Activated CD8-positive, alpha-beta T cell treated with anti-CD3 and anti-CD28 coated beads, Interleukin-2, amount 10 ng/mL, durations not matched to agents 7 days and 5 days (primary cell): ENCODE results near the gene PLXNA4. TPM values are rescaled to one million over a fixed set of nuclear protein-coding genes. Genes with fewer than 3 reads are reported as not detected.

ENCODE experiments used
- ATAC-seq: fragments of 150-1000 bp; cut with Tn5 transposase; one replicate; pipeline ENCODE4 v1.10.0; 2021; ENCODE audit warnings: moderate library complexity
- CTCF ChIA-PET: fragments of 350-600 bp; sonication (Branson Sonifier 250); formaldehyde crosslinking; loops from one replicate; lab custom pipeline; 2021; ENCODE audit warnings: antibody characterized with exemption; lab: Charles Lee
- POLR2A ChIA-PET: fragments of 350-600 bp; sonication (Branson Sonifier 250); formaldehyde crosslinking; loops from one replicate; lab custom pipeline; 2021; ENCODE audit warnings: antibody characterized with exemption; lab: Charles Lee
- DNase-seq: peaks from one replicate; pipeline ENCODE4 v3.0.0-alpha.2; 2020
- H3K27ac Mint-ChIP-seq: one replicate; pipeline ENCODE4 v1.8.0; 2021; ENCODE audit warnings: mild to moderate bottlenecking, mixed read lengths
- H3K27me3 Mint-ChIP-seq: one replicate; pipeline ENCODE4 v1.8.0; 2021; ENCODE audit warnings: low read depth, mixed read lengths
- H3K36me3 Mint-ChIP-seq: one replicate; pipeline ENCODE4 v1.8.0; 2021; ENCODE audit warnings: low read depth, mixed read lengths
- H3K4me1 Mint-ChIP-seq: one replicate; pipeline ENCODE4 v1.8.0; 2021; ENCODE audit warnings: low read depth, mixed read lengths
- H3K4me3 Mint-ChIP-seq: one replicate; pipeline ENCODE4 v1.8.0; 2021; ENCODE audit warnings: mild to moderate bottlenecking, mixed read lengths
- H3K9me3 Mint-ChIP-seq: one replicate; pipeline ENCODE4 v1.8.0; 2022; ENCODE audit warnings: mixed read lengths; ENCODE audit not compliant: insufficient read depth
- total RNA-seq, 2 experiments: library from RNA; stranded (reverse); gene quantifications; one replicate each; pipeline ENCODE4 v1.2.3, GENCODE V29; 2021

The PLXNA4 gene
- total RNA-seq, 2 experiments from 2014 or later = 45.4 to 47.2 TPM

GRCh38 chr7:132321387-132321786 lies 254.9 kb downstream of the PLXNA4 start:
- Mint-ChIP-seq H3K36me3 (peaks cover 10% of the 10 kb centered on the region), H3K4me3 (no peak overlapping the region), H3K27ac (no peak overlapping the region), H3K4me1 (peaks cover 53% of the 10 kb centered on the region), H3K27me3 (peaks cover 35% of the 10 kb centered on the region), H3K9me3 (no peaks in the 10 kb centered on the region)
- CTCF ChIA-PET = interaction anchor here (1.3 to 7.0 kb wide), 2 partner anchors 73 to 260 kb away, joined by 4 to 129 read pairs; no protein-coding TSS in a partner anchor
- POLR2A ChIA-PET = interaction anchor here (1.4 kb wide), 1 partner anchor 259 kb away, joined by 3 read pairs; no protein-coding TSS in a partner anchor
- no peak for ATAC-seq
- peak; percentile 35 for DNase-seq

- peaks cover 32% of the 10 kb centered on the region for H3K27me3 Mint-ChIP-seq
- CTCF ChIA-PET = interaction anchor here (0.6 to 7.0 kb wide), 10 partner anchors 10 to 1115 kb away, joined by 3 to 129 read pairs (median 5); partner anchors contain the start of gene CHCHD3
Observed at GRCh38 chr7:132319481-132319880, 256.8 kb downstream of the PLXNA4 start.

DNA sequence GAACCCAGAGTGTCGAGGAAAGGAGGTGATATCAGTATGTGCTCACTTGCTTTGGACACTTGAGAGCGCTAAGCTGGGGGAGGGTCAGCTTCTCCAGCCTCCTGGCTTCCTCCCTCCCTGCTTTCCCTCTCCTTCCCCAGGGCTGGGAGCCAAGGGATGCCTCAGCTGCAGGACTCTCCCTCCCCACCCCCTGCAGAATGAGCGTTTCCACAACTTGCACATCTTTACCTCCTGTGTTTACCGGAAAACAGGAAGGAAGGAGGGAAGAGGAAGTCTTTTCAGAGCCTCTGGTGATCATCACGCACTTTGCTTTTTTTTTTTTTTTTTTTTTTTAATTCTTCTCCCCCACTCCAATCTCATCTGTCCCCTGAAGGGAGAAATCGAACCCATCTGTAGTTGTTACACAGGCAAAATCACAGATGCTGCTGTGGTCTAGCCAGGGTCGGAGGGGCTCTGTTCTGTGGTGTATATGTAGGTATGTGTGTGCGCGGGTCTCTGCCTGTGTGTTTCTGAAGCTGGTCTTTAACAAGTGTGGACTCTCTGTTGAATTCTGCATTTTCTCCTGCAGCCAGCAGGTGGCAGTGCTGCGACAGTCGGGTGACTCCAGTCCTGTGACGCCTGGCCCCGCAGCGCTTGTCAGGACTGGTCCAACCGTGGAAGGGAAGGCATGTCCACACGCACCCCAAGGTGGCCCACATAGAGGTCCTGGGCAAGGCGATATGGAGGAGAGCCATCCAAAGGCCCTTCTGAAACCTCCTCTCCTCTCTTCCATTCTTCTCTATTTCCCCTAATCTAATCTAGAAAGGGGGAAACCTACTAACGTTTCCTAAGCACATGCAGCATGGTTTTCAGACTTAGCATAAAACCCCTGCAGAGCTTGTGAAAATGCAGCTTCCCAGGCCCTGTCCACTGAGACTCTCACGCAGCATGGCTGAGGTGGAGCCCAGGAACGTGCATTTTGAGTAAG lies 257.6 kb downstream of the PLXNA4 start:
- peaks cover 10% of the 10 kb centered on the region for H3K36me3 Mint-ChIP-seq
- ChIA-PET POLR2A (interaction anchor here (0.6 kb wide), 1 partner anchor 292 kb away, joined by 3 read pairs; no protein-coding TSS in a partner anchor), CTCF (interaction anchor here (0.6 to 7.0 kb wide), 21 partner anchors 9 to 1116 kb away, joined by 3 to 129 read pairs (median 4); partner anchors contain the start of gene CHCHD3)
- H3K4me3 Mint-ChIP-seq = peak overlapping the region; percentile 32
- no peaks in the 10 kb centered on the region for H3K9me3 Mint-ChIP-seq
- peak; percentile 97 for ATAC-seq
- peak; percentile 88 for DNase-seq
- peak overlapping the region; percentile 3 for H3K27ac Mint-ChIP-seq
- H3K27me3 Mint-ChIP-seq = peaks cover 31% of the 10 kb centered on the region
- peaks cover 67% of the 10 kb centered on the region for H3K4me1 Mint-ChIP-seq

More at GRCh38 chr7:132319481-132319880, 256.8 kb downstream of the PLXNA4 start:
- H3K9me3 Mint-ChIP-seq = no peaks in the 10 kb centered on the region
- H3K27ac Mint-ChIP-seq = peak overlapping the region; percentile 33
- POLR2A ChIA-PET = no interaction called here
- no peak for DNase-seq
- peaks cover 10% of the 10 kb centered on the region for H3K36me3 Mint-ChIP-seq
- H3K4me1 Mint-ChIP-seq = peaks cover 70% of the 10 kb centered on the region
- no peak for ATAC-seq
- H3K4me3 Mint-ChIP-seq = peak overlapping the region; percentile 4

DNA sequence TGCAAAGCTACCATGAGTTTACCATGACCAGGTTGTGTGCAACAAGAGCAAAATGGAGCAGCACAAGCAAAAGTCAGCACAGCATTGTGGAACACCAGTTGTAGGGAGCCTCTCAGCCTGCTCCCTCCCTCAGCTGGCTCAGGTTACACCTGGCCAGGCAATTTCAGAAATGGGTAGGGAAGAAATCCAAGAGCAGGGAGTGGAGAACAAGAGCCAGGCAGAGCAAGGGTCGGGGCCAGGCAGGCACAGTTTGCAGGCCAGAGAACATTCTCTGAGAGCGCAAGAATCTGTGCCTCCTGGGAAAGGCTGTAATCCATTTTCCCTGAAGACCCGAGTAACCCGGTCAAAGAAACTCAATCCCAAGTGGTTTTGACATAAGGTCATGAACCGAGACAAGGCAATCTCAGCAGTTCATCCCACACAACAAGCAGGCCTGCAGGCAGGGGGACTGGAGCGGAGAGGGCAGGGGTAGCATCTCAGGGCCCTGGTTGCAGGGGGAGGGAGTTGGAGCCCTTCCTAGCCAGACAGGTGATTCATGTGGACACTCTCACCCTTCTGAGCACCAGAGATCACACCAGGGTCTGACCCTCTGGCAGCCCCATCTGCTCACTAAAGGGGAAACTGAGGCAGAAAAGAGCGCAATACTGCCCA lies 258.4 kb downstream of the PLXNA4 start:
- peaks cover 64% of the 10 kb centered on the region for H3K4me1 Mint-ChIP-seq
- CTCF ChIA-PET = interaction anchor here (0.9 to 7.0 kb wide), 4 partner anchors 76 to 263 kb away, joined by 3 to 129 read pairs (median 6); no protein-coding TSS in a partner anchor
- H3K4me3 Mint-ChIP-seq = no peak overlapping the region
- peaks cover 10% of the 10 kb centered on the region for H3K36me3 Mint-ChIP-seq
- ATAC-seq (no peak), DNase-seq (no peak)
- H3K27ac Mint-ChIP-seq = no peak overlapping the region
- POLR2A ChIA-PET = no interaction called here
- peaks cover 37% of the 10 kb centered on the region for H3K27me3 Mint-ChIP-seq
- H3K9me3 Mint-ChIP-seq = no peaks in the 10 kb centered on the region

DNA sequence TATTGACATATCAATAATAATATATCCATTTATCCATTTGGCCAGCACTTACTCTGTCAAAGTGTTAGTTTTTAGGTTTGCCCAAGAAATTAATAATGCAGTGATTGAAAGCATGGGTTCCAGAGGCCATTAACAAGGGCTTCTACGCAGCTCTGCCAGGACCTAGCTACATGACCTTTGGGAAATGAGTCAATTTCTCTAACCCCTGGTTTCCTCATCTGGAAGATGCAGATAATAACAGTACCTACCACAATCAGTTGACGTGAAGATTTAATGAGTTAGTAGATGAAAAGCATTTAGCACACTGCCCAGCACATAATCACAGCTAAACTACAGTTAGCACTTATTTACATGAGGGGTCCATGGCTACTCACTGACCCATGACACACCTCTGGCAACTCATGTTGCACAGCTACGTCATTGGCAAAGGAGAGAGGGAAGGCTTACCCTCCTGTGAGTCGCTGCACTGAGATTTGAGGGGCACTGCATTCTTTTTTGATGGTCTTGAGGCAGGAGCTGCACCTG lies 263.7 kb downstream of the PLXNA4 start:
- POLR2A ChIA-PET = no interaction called here
- Mint-ChIP-seq H3K9me3 (no peaks in the 10 kb centered on the region), H3K36me3 (peaks cover 9% of the 10 kb centered on the region), H3K4me3 (no peak overlapping the region), H3K27me3 (peaks cover 53% of the 10 kb centered on the region), H3K4me1 (peaks cover 61% of the 10 kb centered on the region), H3K27ac (no peak overlapping the region)
- no peak for DNase-seq
- no peak for ATAC-seq
- CTCF ChIA-PET = interaction anchor here (0.9 kb wide), 1 partner anchor 268 kb away, joined by 3 read pairs; no protein-coding TSS in a partner anchor

GRCh38 chr7:132311733-132312132 lies 264.5 kb downstream of the PLXNA4 start:
- ChIA-PET CTCF (interaction anchor here (1.1 to 1.7 kb wide), 2 partner anchors 269 to 620 kb away, joined by 3 to 7 read pairs; no protein-coding TSS in a partner anchor), POLR2A (no interaction called here)
- Mint-ChIP-seq H3K4me3 (no peak overlapping the region), H3K27me3 (peaks cover 49% of the 10 kb centered on the region), H3K27ac (no peak overlapping the region), H3K4me1 (peaks cover 58% of the 10 kb centered on the region), H3K9me3 (no peaks in the 10 kb centered on the region), H3K36me3 (peaks cover under 1% of the 10 kb centered on the region)
- no peak for ATAC-seq
- DNase-seq = no peak

DNA sequence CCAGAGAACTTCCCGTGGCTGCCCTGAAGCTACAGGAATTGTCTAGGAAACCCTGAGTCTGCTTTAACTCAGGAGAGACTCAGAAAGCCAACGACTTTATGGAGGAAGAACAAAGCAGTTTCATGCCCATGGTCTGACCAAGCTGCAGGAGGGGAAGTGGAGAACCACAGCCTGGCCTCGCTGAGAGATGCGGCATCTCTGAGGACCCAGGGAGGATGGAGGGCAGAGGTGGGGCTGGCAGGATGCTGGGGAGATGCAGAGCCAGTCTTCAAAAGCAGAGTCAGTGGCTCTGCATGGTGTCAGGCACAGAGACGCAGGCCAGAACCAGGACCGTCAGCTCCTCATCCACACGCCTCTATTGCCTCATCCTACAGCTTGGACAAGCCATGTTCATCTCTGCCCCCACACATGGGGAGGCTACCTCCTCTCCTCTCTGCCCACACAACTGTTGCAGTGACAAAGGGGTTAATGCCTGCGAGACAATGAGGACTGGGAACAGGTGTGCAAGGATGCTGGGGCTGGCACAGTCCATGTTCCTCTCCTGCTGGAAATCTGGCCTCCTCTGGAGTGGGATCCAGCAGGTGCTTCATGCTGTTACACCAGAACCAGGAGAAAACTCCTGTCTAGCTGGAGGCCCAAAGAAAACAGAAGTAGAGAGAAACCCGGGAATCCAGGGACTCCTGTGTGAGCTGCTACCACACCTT lies 267.0 kb downstream of the PLXNA4 start:
- H3K4me1 Mint-ChIP-seq = peaks cover 39% of the 10 kb centered on the region
- DNase-seq = peak; percentile 73

DNA sequence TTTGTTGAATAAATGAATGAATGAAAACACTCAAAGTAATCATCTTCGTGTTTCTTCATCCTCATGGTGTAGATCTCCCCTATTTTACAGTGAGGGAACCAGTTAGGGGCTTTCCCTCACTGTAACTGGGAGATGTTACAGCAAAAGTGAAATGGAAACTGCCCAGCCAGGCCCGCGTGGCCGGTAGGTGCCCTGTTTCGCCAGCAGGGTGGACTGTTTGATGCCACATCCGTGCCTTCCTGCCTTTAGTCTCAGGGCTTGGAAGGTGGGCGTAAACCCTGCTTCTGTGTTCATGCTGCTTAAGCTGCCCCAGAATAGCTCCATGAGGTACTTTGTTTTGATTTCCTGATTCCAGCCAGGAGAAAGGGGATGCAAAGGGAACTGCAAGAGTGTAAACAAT lies 268.8 kb downstream of the PLXNA4 start:
- POLR2A ChIA-PET = no interaction called here
- peaks cover 34% of the 10 kb centered on the region for H3K27me3 Mint-ChIP-seq
- CTCF ChIA-PET = interaction anchor here (1.0 kb wide), 1 partner anchor 273 kb away, joined by 4 read pairs; no protein-coding TSS in a partner anchor

More for the DNA sequence above, 267.0 kb downstream of the PLXNA4 start:
- POLR2A ChIA-PET = no interaction called here
- H3K36me3 Mint-ChIP-seq = no peaks in the 10 kb centered on the region
- no peak overlapping the region for H3K4me3 Mint-ChIP-seq
- H3K27ac Mint-ChIP-seq = peak overlapping the region; percentile 17
- H3K9me3 Mint-ChIP-seq = no peaks in the 10 kb centered on the region
- H3K27me3 Mint-ChIP-seq = peaks cover 45% of the 10 kb centered on the region
- CTCF ChIA-PET = interaction anchor here (1.8 to 3.3 kb wide), 2 partner anchors 10 to 271 kb away, joined by 12 to 21 read pairs; no protein-coding TSS in a partner anchor
- peak; percentile 86 for ATAC-seq

DNA sequence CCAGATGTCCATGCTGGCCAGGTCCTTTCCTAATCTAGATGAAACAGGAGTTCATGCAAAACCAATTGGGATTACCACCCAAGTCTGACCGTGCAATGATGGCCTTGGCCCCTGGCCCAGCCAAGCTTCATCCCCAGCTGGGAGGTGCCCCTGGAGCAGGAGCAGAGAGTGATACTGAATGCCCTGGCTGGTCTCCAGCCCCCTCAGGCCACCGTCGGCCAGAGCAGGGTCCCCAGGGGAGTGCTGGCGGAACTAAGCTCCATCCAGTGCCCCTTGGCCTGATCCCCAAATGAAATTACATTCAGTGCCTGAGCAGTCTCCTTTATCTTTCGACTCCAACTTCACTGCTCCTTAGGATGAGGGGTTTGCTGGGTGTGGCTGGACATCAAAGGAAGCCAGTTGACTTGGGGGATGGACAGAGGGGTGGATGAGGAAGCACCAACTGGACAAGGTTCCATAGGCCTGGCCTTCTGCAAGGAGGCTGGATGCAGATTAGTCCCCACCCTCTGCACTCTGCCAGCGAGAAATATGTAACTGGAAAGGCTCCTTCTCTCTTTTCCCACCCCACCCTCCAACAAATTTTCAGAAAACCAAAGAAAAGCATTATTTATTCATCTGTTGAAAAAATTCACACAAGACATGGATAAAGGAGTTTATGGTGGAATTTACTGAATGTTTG lies 275.5 kb downstream of the PLXNA4 start:
- no peak overlapping the region for H3K27ac Mint-ChIP-seq
- H3K4me3 Mint-ChIP-seq = no peak overlapping the region
- H3K27me3 Mint-ChIP-seq = peaks cover 9% of the 10 kb centered on the region
- peaks cover 4% of the 10 kb centered on the region for H3K36me3 Mint-ChIP-seq
- DNase-seq = no peak
- ChIA-PET CTCF (no interaction called here), POLR2A (no interaction called here)
- H3K4me1 Mint-ChIP-seq = peaks cover 8% of the 10 kb centered on the region
- no peaks in the 10 kb centered on the region for H3K9me3 Mint-ChIP-seq
- no peak for ATAC-seq

More for the DNA sequence above, 268.8 kb downstream of the PLXNA4 start:
- peaks cover 39% of the 10 kb centered on the region for H3K4me1 Mint-ChIP-seq
- ATAC-seq (no peak), DNase-seq (no peak)
- no peaks in the 10 kb centered on the region for H3K36me3 Mint-ChIP-seq
- no peak overlapping the region for H3K27ac Mint-ChIP-seq
- H3K9me3 Mint-ChIP-seq = no peaks in the 10 kb centered on the region
- no peak overlapping the region for H3K4me3 Mint-ChIP-seq

DNA sequence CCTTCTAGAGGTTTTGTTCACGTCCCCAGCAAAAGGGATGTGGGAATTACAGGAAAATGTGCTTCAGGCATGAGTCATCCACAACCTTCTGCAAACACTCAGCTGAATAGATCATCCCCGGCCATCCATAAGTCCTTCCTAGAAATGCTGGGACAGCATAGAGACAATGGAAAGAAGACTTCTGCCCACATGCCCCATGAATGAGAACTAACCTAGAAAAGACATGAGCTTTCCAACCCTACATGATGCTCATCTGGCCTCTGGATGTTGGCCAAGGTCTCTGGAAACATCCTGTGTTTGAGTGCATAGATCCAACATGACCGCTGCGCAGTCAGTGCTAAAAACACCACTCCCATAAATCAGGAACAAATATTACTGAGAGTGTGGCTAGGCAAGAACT lies 277.5 kb downstream of the PLXNA4 start:
- peaks cover 4% of the 10 kb centered on the region for H3K36me3 Mint-ChIP-seq
- ATAC-seq (no peak), DNase-seq (no peak)
- H3K9me3 Mint-ChIP-seq = no peaks in the 10 kb centered on the region
- H3K27ac Mint-ChIP-seq = no peak overlapping the region
- ChIA-PET POLR2A (no interaction called here), CTCF (interaction anchor here (1.1 kb wide), 1 partner anchor 20 kb away, joined by 4 read pairs; no protein-coding TSS in a partner anchor)
- H3K27me3 Mint-ChIP-seq = peaks cover 9% of the 10 kb centered on the region
- peaks cover 8% of the 10 kb centered on the region for H3K4me1 Mint-ChIP-seq
- no peak overlapping the region for H3K4me3 Mint-ChIP-seq
